ENCODE results near the gene PKP4. TPM values are rescaled to one million over a fixed set of nuclear protein-coding genes. Genes with fewer than 3 reads are reported as not detected.

The PKP4 gene
- total and polyA plus RNA-seq, 4 donors = 21.5 to 96.4 (median 32.8) TPM

GRCh38 chr2:158712791-158713522 lies 256.2 kb downstream of the PKP4 start:
- Histone ChIP-seq H3K4me3 (no peak overlapping the region), H3K27ac (ENCODE audit: low read depth in 1 of 2, low read length in 1 of 2) (no peak overlapping the region), H3K27me3 (ENCODE audit: control insufficient read depth in 3 of 3, insufficient read depth in 3 of 3, low read length in 2 of 3) (no peaks in the 10 kb centered on the region), H3K9me3 (ENCODE audit: control insufficient read depth in 4 of 4, insufficient read depth in 3 of 4, low read length in 3 of 4) (peaks cover 0 to 1% (median 0%) of the 10 kb centered on the region in 4 donors), H3K9ac (ENCODE audit: insufficient read depth in 1 of 2, low read length in 2 of 2) (no peak overlapping the region), H3K4me1 (ENCODE audit: control insufficient read depth in 5 of 5, insufficient read depth in 5 of 5, low read length in 5 of 5) (peaks cover 0 to 12% (median 0%) of the 10 kb centered on the region in 5 donors), H3K36me3 (ENCODE audit: control insufficient read depth in 4 of 4, insufficient read depth in 4 of 4, low read length in 4 of 4) (no peaks in the 10 kb centered on the region)
- TF ChIP-seq, protein P1, sequence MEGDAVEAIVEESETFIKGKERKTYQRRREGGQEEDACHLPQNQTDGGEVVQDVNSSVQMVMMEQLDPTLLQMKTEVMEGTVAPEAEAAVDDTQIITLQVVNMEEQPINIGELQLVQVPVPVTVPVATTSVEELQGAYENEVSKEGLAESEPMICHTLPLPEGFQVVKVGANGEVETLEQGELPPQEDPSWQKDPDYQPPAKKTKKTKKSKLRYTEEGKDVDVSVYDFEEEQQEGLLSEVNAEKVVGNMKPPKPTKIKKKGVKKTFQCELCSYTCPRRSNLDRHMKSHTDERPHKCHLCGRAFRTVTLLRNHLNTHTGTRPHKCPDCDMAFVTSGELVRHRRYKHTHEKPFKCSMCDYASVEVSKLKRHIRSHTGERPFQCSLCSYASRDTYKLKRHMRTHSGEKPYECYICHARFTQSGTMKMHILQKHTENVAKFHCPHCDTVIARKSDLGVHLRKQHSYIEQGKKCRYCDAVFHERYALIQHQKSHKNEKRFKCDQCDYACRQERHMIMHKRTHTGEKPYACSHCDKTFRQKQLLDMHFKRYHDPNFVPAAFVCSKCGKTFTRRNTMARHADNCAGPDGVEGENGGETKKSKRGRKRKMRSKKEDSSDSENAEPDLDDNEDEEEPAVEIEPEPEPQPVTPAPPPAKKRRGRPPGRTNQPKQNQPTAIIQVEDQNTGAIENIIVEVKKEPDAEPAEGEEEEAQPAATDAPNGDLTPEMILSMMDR (IDR thresholded peaks at IDR 0.05; ENCODE audit: control extremely low read depth, extremely low read depth) = no peak
- WGBS, 2 donors = 91 to 95% methylated on average over 5 of the region's 5 CpGs
- DNase-seq (no peak), ATAC-seq (ENCODE audit: insufficient read depth, low FRiP score) (no peak)

GRCh38 chr2:158713523-158714138 lies 256.9 kb downstream of the PKP4 start:
- no peaks in the 10 kb centered on the region for H3K27me3 ChIP-seq (ENCODE audit: control insufficient read depth in 3 of 3, insufficient read depth in 3 of 3, low read length in 2 of 3)
- H3K9ac ChIP-seq (ENCODE audit: insufficient read depth in 1 of 2, low read length in 2 of 2) = no peak overlapping the region
- peaks cover 0 to 12% (median 0%) of the 10 kb centered on the region in 5 donors for H3K4me1 ChIP-seq (ENCODE audit: control insufficient read depth in 5 of 5, insufficient read depth in 5 of 5, low read length in 5 of 5)
- peaks cover 0 to 1% (median 0%) of the 10 kb centered on the region in 4 donors for H3K9me3 ChIP-seq (ENCODE audit: control insufficient read depth in 4 of 4, insufficient read depth in 3 of 4, low read length in 3 of 4)
- no peak for DNase-seq
- ATAC-seq (ENCODE audit: insufficient read depth, low FRiP score) = no peak
- TF ChIP-seq, protein P1 (IDR thresholded peaks at IDR 0.05; ENCODE audit: control extremely low read depth, extremely low read depth) = no peak
- 96 to 97% methylated on average over 2 of the region's 2 CpGs for WGBS, 2 donors
- H3K27ac ChIP-seq (ENCODE audit: low read depth in 1 of 2, low read length in 1 of 2) = no peak overlapping the region
- H3K36me3 ChIP-seq (ENCODE audit: control insufficient read depth in 4 of 4, insufficient read depth in 4 of 4, low read length in 4 of 4) = no peaks in the 10 kb centered on the region
- H3K4me3 ChIP-seq = no peak overlapping the region

- Histone ChIP-seq H3K4me1 (ENCODE audit: control insufficient read depth in 5 of 5, insufficient read depth in 5 of 5, low read length in 5 of 5) (peaks cover 0 to 12% (median 0%) of the 10 kb centered on the region in 5 donors), H3K9ac (ENCODE audit: insufficient read depth in 1 of 2, low read length in 2 of 2) (no peak overlapping the region), H3K27ac (ENCODE audit: low read depth in 1 of 2, low read length in 1 of 2) (no peak overlapping the region), H3K27me3 (ENCODE audit: control insufficient read depth in 3 of 3, insufficient read depth in 3 of 3, low read length in 2 of 3) (no peaks in the 10 kb centered on the region), H3K9me3 (ENCODE audit: control insufficient read depth in 4 of 4, insufficient read depth in 3 of 4, low read length in 3 of 4) (peaks cover 0 to 1% (median 0%) of the 10 kb centered on the region in 4 donors), H3K36me3 (ENCODE audit: control insufficient read depth in 4 of 4, insufficient read depth in 4 of 4, low read length in 4 of 4) (no peaks in the 10 kb centered on the region), H3K4me3 (no peak overlapping the region)
- WGBS, 2 donors = 77 to 83% methylated on average over 4 of the region's 4 CpGs
- no peak for ATAC-seq (ENCODE audit: insufficient read depth, low FRiP score)
- DNase-seq = no peak
- TF ChIP-seq, protein P1 (IDR thresholded peaks at IDR 0.05; ENCODE audit: control extremely low read depth, extremely low read depth) = no peak
Measured at GRCh38 chr2:158714420-158714819, 257.7 kb downstream of the PKP4 start.
